GM23338 (cell line): ENCODE results near the gene APBB3. TPM values are rescaled to one million over a fixed set of nuclear protein-coding genes. Genes with fewer than 3 reads are reported as not detected.

Experiments used
- ATAC-seq: fragments of 200-7000 bp; cut with Tn5 transposase; 3 replicates; pipeline ENCODE4 v1.9.1; 2020
- DNase-seq: peaks from one replicate; pipeline ENCODE4 v3.0.0-alpha.2; 2015; ENCODE audit warnings: low spot score
- H2AFZ ChIP-seq: fragments of 200-600 bp; sonication (generic); 2 replicates; pipeline ENCODE4 v1.8.0; 2016; ENCODE audit warnings: antibody characterized with exemption, mild to moderate bottlenecking, moderate library complexity
- H3F3A ChIP-seq: fragments of 200-600 bp; sonication (generic); replicated peaks from 2 replicates; pipeline ENCODE4 v1.8.0; 2017; ENCODE audit warnings: antibody characterized with exemption, mixed run types, low read depth
- H3K27ac ChIP-seq: fragments of 200-600 bp; sonication (generic); 2 replicates; pipeline ENCODE4 v1.6.1; 2016; ENCODE audit warnings: low read depth
- H3K27me3 ChIP-seq: fragments of 200-600 bp; sonication (generic); 2 replicates; pipeline ENCODE4 v1.8.0; 2016; ENCODE audit warnings: mild to moderate bottlenecking, mixed run types, moderate library complexity; ENCODE audit not compliant: insufficient read depth
- H3K36me3 ChIP-seq: fragments of 200-600 bp; sonication (generic); 2 replicates; pipeline ENCODE4 v1.8.0; 2016; ENCODE audit warnings: mild to moderate bottlenecking; ENCODE audit not compliant: insufficient read depth
- H3K4me1 ChIP-seq: fragments of 200-600 bp; sonication (generic); 2 replicates; pipeline ENCODE4 v1.8.0; 2016; ENCODE audit warnings: mild to moderate bottlenecking, moderate library complexity; ENCODE audit not compliant: insufficient read depth
- H3K4me2 ChIP-seq: fragments of 200-600 bp; sonication (generic); 2 replicates; pipeline ENCODE4 v1.7.1; 2017; ENCODE audit warnings: mixed run types
- H3K4me3 ChIP-seq: fragments of 200-600 bp; sonication (generic); 2 replicates; pipeline ENCODE4 v1.6.1; 2016; ENCODE audit warnings: mixed run types
- H3K79me2 ChIP-seq: fragments of 200-600 bp; sonication (generic); replicated peaks from 2 replicates; pipeline ENCODE4 v1.8.0; 2017; ENCODE audit warnings: mild to moderate bottlenecking; ENCODE audit not compliant: insufficient read depth
- H3K9me2 ChIP-seq: fragments of 200-600 bp; sonication (generic); 2 replicates; pipeline ENCODE4 v1.8.0; 2017; ENCODE audit not compliant: insufficient read depth
- H4K20me1 ChIP-seq: fragments of 200-600 bp; sonication (generic); replicated peaks from 2 replicates; pipeline ENCODE4 v1.8.0; 2017; ENCODE audit warnings: mild to moderate bottlenecking; ENCODE audit not compliant: insufficient read depth
- H3K27ac Mint-ChIP-seq: 2 replicates; pipeline ENCODE4 v1.8.0; 2020; ENCODE audit warnings: inconsistent platforms, mild to moderate bottlenecking, moderate library complexity, mixed read lengths
- H3K27me3 Mint-ChIP-seq: 3 replicates; pipeline ENCODE4 v1.8.0; 2022; ENCODE audit warnings: low read depth, mild to moderate bottlenecking, moderate library complexity, mixed read lengths, inconsistent platforms; ENCODE audit not compliant: insufficient read depth, poor library complexity
- H3K36me3 Mint-ChIP-seq: 3 replicates; pipeline ENCODE4 v1.8.0; 2021; ENCODE audit warnings: low read depth, mild to moderate bottlenecking, inconsistent platforms, moderate library complexity, mixed read lengths
- H3K4me1 Mint-ChIP-seq: 3 replicates; pipeline ENCODE4 v1.8.0; 2020; ENCODE audit warnings: mild to moderate bottlenecking, inconsistent platforms, mixed read lengths
- H3K4me3 Mint-ChIP-seq: 3 replicates; pipeline ENCODE4 v1.8.0; 2021; ENCODE audit warnings: moderate library complexity, mild to moderate bottlenecking, inconsistent platforms, mixed read lengths
- H3K9me3 Mint-ChIP-seq: 3 replicates; pipeline ENCODE4 v1.8.0; 2020; ENCODE audit warnings: moderate library complexity, mild to moderate bottlenecking, inconsistent platforms, mixed read lengths
- CREB1 ChIP-seq: fragments of 250-450 bp; sonication (Bioruptor Pico); IDR thresholded peaks from 2 replicates; pipeline ENCODE4 v1.5.0; 2020; ENCODE audit warnings: low read depth, mild to moderate bottlenecking, moderate library complexity
- CTCF ChIP-seq, 2 experiments: fragments of 200-600 bp in 1 of 2; sonication (generic) in 1 of 2; conservative IDR thresholded peaks; 2 replicates each; pipeline versions ENCODE4 v1.5.1 to v1.6.1; 2016 to 2017; ENCODE audit warnings: antibody characterized with exemption in 2 of 2, low read depth in 2 of 2, mild to moderate bottlenecking in 2 of 2, moderate library complexity in 1 of 2
- EZH2 ChIP-seq: fragments of 200-600 bp; sonication (generic); IDR thresholded peaks from one replicate; pipeline ENCODE4 v1.8.0; 2017; ENCODE audit warnings: antibody characterized with exemption, mild to moderate bottlenecking, low read depth; ENCODE audit not compliant: unreplicated experiment
- EZH2phosphoT487 ChIP-seq: fragments of 200-600 bp; sonication (generic); IDR thresholded peaks from one replicate; pipeline ENCODE4 v1.8.1; 2018; ENCODE audit warnings: antibody characterized with exemption; ENCODE audit not compliant: unreplicated experiment
- JUNB ChIP-seq: IDR thresholded peaks from one replicate; pipeline ENCODE4 v1.6.1; 2016; ENCODE audit warnings: antibody characterized with exemption; ENCODE audit not compliant: unreplicated experiment
- NANOG ChIP-seq: IDR thresholded peaks from 2 replicates; pipeline ENCODE4 v1.6.1; 2016; ENCODE audit warnings: antibody characterized with exemption, borderline replicate concordance
- POLR2AphosphoS5 ChIP-seq: IDR thresholded peaks from 2 replicates; pipeline ENCODE4 v1.6.1; 2016; ENCODE audit warnings: antibody characterized with exemption, low read depth
- STAT1 ChIP-seq: IDR thresholded peaks from one replicate; pipeline ENCODE4 v1.6.1; 2016; ENCODE audit warnings: antibody characterized with exemption; ENCODE audit not compliant: unreplicated experiment
- ZNF114 ChIP-seq: fragments of 250-450 bp; sonication (Bioruptor Pico); IDR thresholded peaks from 2 replicates; pipeline ENCODE4 v1.5.0; 2020; ENCODE audit warnings: mild to moderate bottlenecking, moderate library complexity
- ZNF331 ChIP-seq: fragments of 250-450 bp; sonication (Bioruptor Pico); IDR thresholded peaks from 2 replicates; pipeline ENCODE4 v1.5.0; 2020; ENCODE audit warnings: low read depth, mild to moderate bottlenecking, moderate library complexity
- polyA plus RNA-seq: library from polyadenylated mRNA; unstranded; fragments of >200 nt; fragmentation: Nextera tagmentation; extraction: Ambion mirVana; gene quantifications from 2 replicates; pipeline ENCODE4 v1.2.1, GENCODE V29; 2016
- total RNA-seq: library from RNA; depleted of rRNA; stranded (reverse); fragments of >200 nt; shearing (Covaris generic); gene quantifications from 2 replicates; pipeline ENCODE4 v1.2.3, GENCODE V29; 2014
- TF ChIP-seq, protein P1 (sequence below): fragments of 250-450 bp; sonication (Bioruptor Pico); IDR thresholded peaks from 2 replicates; pipeline ENCODE4 v1.5.0; 2020; ENCODE audit warnings: mild to moderate bottlenecking, moderate library complexity

APBB3 gene
- total and polyA plus RNA-seq, 2 experiments from 2014 or later = 9.0 to 15.4 TPM

GRCh38 chr5:140563596-140563995, 802 bp downstream of the APBB3 start (continued):
- TF ChIP-seq, protein P1, sequence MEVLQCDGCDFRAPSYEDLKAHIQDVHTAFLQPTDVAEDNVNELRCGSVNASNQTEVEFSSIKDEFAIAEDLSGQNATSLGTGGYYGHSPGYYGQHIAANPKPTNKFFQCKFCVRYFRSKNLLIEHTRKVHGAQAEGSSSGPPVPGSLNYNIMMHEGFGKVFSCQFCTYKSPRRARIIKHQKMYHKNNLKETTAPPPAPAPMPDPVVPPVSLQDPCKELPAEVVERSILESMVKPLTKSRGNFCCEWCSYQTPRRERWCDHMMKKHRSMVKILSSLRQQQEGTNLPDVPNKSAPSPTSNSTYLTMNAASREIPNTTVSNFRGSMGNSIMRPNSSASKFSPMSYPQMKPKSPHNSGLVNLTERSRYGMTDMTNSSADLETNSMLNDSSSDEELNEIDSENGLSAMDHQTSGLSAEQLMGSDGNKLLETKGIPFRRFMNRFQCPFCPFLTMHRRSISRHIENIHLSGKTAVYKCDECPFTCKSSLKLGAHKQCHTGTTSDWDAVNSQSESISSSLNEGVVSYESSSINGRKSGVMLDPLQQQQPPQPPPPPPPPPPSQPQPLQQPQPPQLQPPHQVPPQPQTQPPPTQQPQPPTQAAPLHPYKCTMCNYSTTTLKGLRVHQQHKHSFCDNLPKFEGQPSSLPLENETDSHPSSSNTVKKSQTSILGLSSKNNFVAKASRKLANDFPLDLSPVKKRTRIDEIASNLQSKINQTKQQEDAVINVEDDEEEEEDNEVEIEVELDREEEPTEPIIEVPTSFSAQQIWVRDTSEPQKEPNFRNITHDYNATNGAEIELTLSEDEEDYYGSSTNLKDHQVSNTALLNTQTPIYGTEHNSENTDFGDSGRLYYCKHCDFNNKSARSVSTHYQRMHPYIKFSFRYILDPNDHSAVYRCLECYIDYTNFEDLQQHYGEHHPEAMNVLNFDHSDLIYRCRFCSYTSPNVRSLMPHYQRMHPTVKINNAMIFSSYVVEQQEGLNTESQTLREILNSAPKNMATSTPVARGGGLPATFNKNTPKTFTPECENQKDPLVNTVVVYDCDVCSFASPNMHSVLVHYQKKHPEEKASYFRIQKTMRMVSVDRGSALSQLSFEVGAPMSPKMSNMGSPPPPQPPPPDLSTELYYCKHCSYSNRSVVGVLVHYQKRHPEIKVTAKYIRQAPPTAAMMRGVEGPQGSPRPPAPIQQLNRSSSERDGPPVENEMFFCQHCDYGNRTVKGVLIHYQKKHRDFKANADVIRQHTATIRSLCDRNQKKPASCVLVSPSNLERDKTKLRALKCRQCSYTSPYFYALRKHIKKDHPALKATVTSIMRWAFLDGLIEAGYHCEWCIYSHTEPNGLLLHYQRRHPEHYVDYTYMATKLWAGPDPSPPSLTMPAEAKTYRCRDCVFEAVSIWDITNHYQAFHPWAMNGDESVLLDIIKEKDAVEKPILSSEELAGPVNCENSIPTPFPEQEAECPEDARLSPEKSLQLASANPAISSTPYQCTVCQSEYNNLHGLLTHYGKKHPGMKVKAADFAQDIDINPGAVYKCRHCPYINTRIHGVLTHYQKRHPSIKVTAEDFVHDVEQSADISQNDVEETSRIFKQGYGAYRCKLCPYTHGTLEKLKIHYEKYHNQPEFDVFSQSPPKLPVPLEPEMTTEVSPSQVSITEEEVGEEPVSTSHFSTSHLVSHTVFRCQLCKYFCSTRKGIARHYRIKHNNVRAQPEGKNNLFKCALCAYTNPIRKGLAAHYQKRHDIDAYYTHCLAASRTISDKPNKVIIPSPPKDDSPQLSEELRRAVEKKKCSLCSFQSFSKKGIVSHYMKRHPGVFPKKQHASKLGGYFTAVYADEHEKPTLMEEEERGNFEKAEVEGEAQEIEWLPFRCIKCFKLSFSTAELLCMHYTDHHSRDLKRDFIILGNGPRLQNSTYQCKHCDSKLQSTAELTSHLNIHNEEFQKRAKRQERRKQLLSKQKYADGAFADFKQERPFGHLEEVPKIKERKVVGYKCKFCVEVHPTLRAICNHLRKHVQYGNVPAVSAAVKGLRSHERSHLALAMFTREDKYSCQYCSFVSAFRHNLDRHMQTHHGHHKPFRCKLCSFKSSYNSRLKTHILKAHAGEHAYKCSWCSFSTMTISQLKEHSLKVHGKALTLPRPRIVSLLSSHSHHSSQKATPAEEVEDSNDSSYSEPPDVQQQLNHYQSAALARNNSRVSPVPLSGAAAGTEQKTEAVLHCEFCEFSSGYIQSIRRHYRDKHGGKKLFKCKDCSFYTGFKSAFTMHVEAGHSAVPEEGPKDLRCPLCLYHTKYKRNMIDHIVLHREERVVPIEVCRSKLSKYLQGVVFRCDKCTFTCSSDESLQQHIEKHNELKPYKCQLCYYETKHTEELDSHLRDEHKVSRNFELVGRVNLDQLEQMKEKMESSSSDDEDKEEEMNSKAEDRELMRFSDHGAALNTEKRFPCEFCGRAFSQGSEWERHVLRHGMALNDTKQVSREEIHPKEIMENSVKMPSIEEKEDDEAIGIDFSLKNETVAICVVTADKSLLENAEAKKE (CRISPR knock-in tag) = no peak
- no peak for TF ChIP-seq ZNF331 (CRISPR knock-in tag)
- no peak for TF ChIP-seq POLR2AphosphoS5
- TF ChIP-seq EZH2phosphoT487 = no peak
- no peak for TF ChIP-seq CREB1 (CRISPR knock-in tag)

GRCh38 chr5:140561753-140562523, 2.5 kb downstream of the APBB3 start:
- H3K27ac Mint-ChIP-seq = no peak overlapping the region
- peaks cover 15% of the 10 kb centered on the region; the same call in 2 of the 3 replicates for H3K36me3 Mint-ChIP-seq
- H3K36me3 ChIP-seq = no peaks in the 10 kb centered on the region
- H3K4me1 ChIP-seq = peaks cover 13% of the 10 kb centered on the region
- H3F3A ChIP-seq = 0 out of 2 replicates have a peak, but pooled peaks cover 2% of the 10 kb centered on the region
- H4K20me1 ChIP-seq = no peaks in the 10 kb centered on the region
- H3K4me2 ChIP-seq = no peak overlapping the region
- peaks cover 12% of the 10 kb centered on the region for H3K27me3 Mint-ChIP-seq
- no peak for ATAC-seq
- H3K79me2 ChIP-seq = peaks cover 12% of the 10 kb centered on the region
- no peaks in the 10 kb centered on the region; the same call in 2 of the 3 replicates for H3K9me3 Mint-ChIP-seq
- no peak overlapping the region for H3K4me3 ChIP-seq
- peaks cover 13% of the 10 kb centered on the region for H3K4me1 Mint-ChIP-seq
- no peak overlapping the region for H2AFZ ChIP-seq
- no peaks in the 10 kb centered on the region; the same call in 1 of the 2 replicates for H3K9me2 ChIP-seq
- TF ChIP-seq POLR2AphosphoS5 (no peak), CTCF (conservative IDR thresholded peaks at IDR 0.05; ENCODE audit: low read depth in 2 of 2) (no peak), CREB1 (CRISPR knock-in tag) (no peak), ZNF331 (CRISPR knock-in tag) (no peak), ZNF114 (CRISPR knock-in tag) (no peak), STAT1 (no peak), NANOG (no peak), EZH2 (no peak), EZH2phosphoT487 (no peak), JUNB (no peak)
- no peak overlapping the region for H3K27ac ChIP-seq
- no peak for DNase-seq
- H3K4me3 Mint-ChIP-seq = no peak overlapping the region
- H3K27me3 ChIP-seq = no peaks in the 10 kb centered on the region
